Erythroblast (primary cell): ENCODE data around the gene CUL7.

Experiments used
- GATA1 ChIP-seq: IDR thresholded peaks from 2 replicates; pipeline ENCODE4 v1.6.1; 2011; ENCODE audit warnings: low read depth, mild to moderate bottlenecking, control low read depth, low read length, moderate library complexity
- POLR2A ChIP-seq: IDR thresholded peaks from 2 replicates; pipeline ENCODE4 v1.6.1; 2011; ENCODE audit warnings: mild to moderate bottlenecking, low read length

DNA sequence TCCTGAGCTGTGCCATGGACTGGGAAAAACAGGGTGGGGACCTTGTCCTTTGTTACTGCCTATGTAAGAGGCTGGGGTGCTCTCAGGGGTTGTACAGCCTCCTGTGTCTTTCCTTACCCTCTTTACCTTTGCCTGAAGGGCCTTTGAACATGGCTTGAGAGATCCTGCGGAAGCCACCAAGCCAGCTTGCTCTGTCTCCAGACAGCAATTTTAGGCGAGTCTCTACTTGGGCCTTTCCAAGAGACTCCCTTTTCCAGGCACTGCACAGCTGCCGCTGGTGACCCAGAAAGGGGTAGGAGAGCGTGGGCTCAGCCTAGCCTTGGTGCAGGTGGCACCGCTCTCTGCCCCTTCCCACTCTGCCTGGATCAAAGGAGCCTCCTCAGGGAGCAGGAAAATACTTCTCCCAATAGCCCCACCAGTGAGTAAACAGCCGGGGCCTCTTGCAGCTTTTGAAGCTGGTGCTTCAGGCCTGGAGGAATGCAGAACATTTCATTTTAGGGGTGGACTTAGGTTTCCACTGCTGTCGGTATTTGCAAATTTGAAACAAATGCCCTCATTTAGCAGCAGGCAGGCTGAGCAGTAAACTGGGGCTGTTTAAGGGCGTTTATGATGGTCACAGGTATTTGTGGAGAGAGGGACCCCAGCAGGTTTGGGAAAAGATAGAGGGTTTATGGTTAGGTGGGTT lies 36.4 kb upstream of the CUL7 start:
- TF ChIP-seq POLR2A: no peak
- TF ChIP-seq GATA1: no peak
